Mammary epithelial cell (primary cell): Measurements from ENCODE around the gene ABI1.

Experiments used
- EZH2 ChIP-seq: IDR thresholded peaks from 2 replicates; pipeline ENCODE4 v1.6.1; 2012; ENCODE audit warnings: low read length, inconsistent platforms, borderline replicate concordance
- TF ChIP-seq, protein P1 (sequence below), 2 donors: IDR thresholded peaks in 1 of 2; conservative IDR thresholded peaks in 1 of 2; 2 replicates each; pipeline ENCODE4 v1.5.1; 2011 to 2012; ENCODE audit warnings: inconsistent platforms in 2 of 2, low read length in 2 of 2, mild to moderate bottlenecking in 2 of 2, control low read depth in 1 of 2, low read depth in 1 of 2; ENCODE audit not compliant: insufficient read depth in 1 of 2; ENCODE audit errors: extremely low read depth in 1 of 2

- TF ChIP-seq EZH2 = no peak
- TF ChIP-seq, protein P1, sequence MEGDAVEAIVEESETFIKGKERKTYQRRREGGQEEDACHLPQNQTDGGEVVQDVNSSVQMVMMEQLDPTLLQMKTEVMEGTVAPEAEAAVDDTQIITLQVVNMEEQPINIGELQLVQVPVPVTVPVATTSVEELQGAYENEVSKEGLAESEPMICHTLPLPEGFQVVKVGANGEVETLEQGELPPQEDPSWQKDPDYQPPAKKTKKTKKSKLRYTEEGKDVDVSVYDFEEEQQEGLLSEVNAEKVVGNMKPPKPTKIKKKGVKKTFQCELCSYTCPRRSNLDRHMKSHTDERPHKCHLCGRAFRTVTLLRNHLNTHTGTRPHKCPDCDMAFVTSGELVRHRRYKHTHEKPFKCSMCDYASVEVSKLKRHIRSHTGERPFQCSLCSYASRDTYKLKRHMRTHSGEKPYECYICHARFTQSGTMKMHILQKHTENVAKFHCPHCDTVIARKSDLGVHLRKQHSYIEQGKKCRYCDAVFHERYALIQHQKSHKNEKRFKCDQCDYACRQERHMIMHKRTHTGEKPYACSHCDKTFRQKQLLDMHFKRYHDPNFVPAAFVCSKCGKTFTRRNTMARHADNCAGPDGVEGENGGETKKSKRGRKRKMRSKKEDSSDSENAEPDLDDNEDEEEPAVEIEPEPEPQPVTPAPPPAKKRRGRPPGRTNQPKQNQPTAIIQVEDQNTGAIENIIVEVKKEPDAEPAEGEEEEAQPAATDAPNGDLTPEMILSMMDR (conservative IDR thresholded peaks at IDR 0.05 in 1 of 2, IDR thresholded peaks at IDR 0.05 in 1 of 2; ENCODE audit: extremely low read depth in 1 of 2, insufficient read depth in 1 of 2, low read depth in 1 of 2, low read length in 2 of 2) = no peak
These were observed 56.9 kb downstream of the ABI1 start for GRCh38 chr10:26803849-26804248.
